K562 (cell line): Measurements from ENCODE around the gene IRF9. TPM values are rescaled to one million over a fixed set of nuclear protein-coding genes. Genes with fewer than 3 reads are reported as not detected.

Source experiments
- ATAC-seq: fragments of 200-7000 bp; cut with Tn5 transposase; 3 replicates; pipeline ENCODE4 v1.9.1; 2020; ENCODE audit warnings: moderate library complexity
- BruUV-seq: library from RNA; stranded (reverse); fragments of 400-500 nt; replicated peaks from 2 replicates; lab custom pipeline; 2021; lab: Mats Ljungman, UMichigan
- CTCF ChIA-PET: fragments of 300-600 bp; formaldehyde crosslinking; extraction: SDS; loops from one replicate; lab custom pipeline; 2021; ENCODE audit warnings: low intra/inter-chr PET ratio; lab: Yijun Ruan, JAX
- POLR2A ChIA-PET: fragments of 300-600, 350-650 bp; sonication (Branson Sonifier 250); formaldehyde crosslinking; extraction: SDS; loops from one replicate; lab custom pipeline; 2021; ENCODE audit warnings: antibody characterized with exemption, inconsistent platforms; lab: Yijun Ruan, JAX
- DNase-seq, 4 experiments: peaks; one replicate each; pipeline versions ENCODE4 v3.0.0 to v3.0.0-alpha.2; 2011 to 2018; ENCODE audit warnings: low spot score in 3 of 4, mixed read lengths in 3 of 4; ENCODE audit errors: extremely low read depth in 1 of 4
- FAIRE-seq: peaks from 2 replicates; lab custom pipeline; 2011; peaks lifted over from hg19 to GRCh38; lab: Jason Lieb, UNC
- H2AFZ ChIP-seq: 2 replicates; pipeline ENCODE4 v1.6.0; 2011; ENCODE audit warnings: low read depth, low read length, control low read depth, inconsistent platforms
- H3K27ac ChIP-seq: fragments of 200-600 bp; 3 replicates; pipeline ENCODE4 v1.8.0; 2011; ENCODE audit warnings: low read depth, mild to moderate bottlenecking, control low read depth, inconsistent platforms, low read length, moderate library complexity, mixed read lengths; ENCODE audit errors: extremely low read depth
- H3K27me3 ChIP-seq, 2 experiments: fragments of 300-600 bp in 1 of 2; 2 replicates in 1 of 2; 3 replicates in 1 of 2; pipeline versions ENCODE4 v1.6.0 to v1.8.0; 2011; ENCODE audit warnings: inconsistent platforms in 2 of 2, low read length in 2 of 2, mild to moderate bottlenecking in 1 of 2, mixed read lengths in 1 of 2, moderate library complexity in 1 of 2; ENCODE audit not compliant: control insufficient read depth in 2 of 2, insufficient read depth in 2 of 2
- H3K36me3 ChIP-seq: fragments of 300-600 bp; 3 replicates; pipeline ENCODE4 v1.8.0; 2011; ENCODE audit warnings: mild to moderate bottlenecking, low read length, inconsistent platforms; ENCODE audit not compliant: control insufficient read depth, insufficient read depth
- H3K4me1 ChIP-seq, 2 experiments: fragments of 200-600 bp in 1 of 2; replicated peaks in 1 of 2; 2 replicates in 1 of 2; 3 replicates in 1 of 2; pipeline versions ENCODE4 v1.5.1 to v1.8.0; 2011; ENCODE audit warnings: inconsistent platforms in 2 of 2, low read length in 2 of 2, mild to moderate bottlenecking in 1 of 2, mixed read lengths in 1 of 2, moderate library complexity in 1 of 2; ENCODE audit not compliant: control insufficient read depth in 2 of 2, insufficient read depth in 2 of 2
- H3K4me2 ChIP-seq: 2 replicates; pipeline ENCODE4 v1.6.1; 2011; ENCODE audit warnings: low read length, control low read depth, inconsistent platforms, mixed read lengths; ENCODE audit not compliant: insufficient read depth
- H3K4me3 ChIP-seq: fragments of 200-600 bp; sonication (generic), shearing (Covaris generic); 2 replicates; pipeline ENCODE4 v1.5.1; 2016; ENCODE audit warnings: control low read depth, inconsistent platforms
- H3K79me2 ChIP-seq: fragments of 200-600 bp; 3 replicates; pipeline ENCODE4 v1.8.0; 2011; ENCODE audit warnings: low read length, inconsistent platforms; ENCODE audit not compliant: control insufficient read depth, insufficient read depth
- H3K9ac ChIP-seq, 2 experiments: 2 replicates each; pipeline versions ENCODE4 v1.6.0 to v1.6.1; 2011; ENCODE audit warnings: low read depth in 2 of 2, low read length in 2 of 2, control low read depth in 1 of 2, inconsistent platforms in 1 of 2, mild to moderate bottlenecking in 1 of 2, mixed read lengths in 1 of 2; ENCODE audit not compliant: insufficient read depth in 1 of 2
- H3K9me1 ChIP-seq: one replicate; pipeline ENCODE4 v1.6.0; 2011; ENCODE audit warnings: inconsistent platforms, mild to moderate bottlenecking, low read length, moderate library complexity; ENCODE audit not compliant: control insufficient read depth, insufficient read depth
- H3K9me3 ChIP-seq: replicated peaks from 2 replicates; pipeline ENCODE4 v1.5.1; 2011; ENCODE audit warnings: low read depth, low read length, inconsistent platforms; ENCODE audit not compliant: control insufficient read depth, insufficient read depth
- H4K20me1 ChIP-seq: replicated peaks from 2 replicates; pipeline ENCODE4 v1.6.1; 2011; ENCODE audit warnings: low read length, inconsistent platforms, mixed read lengths; ENCODE audit not compliant: control insufficient read depth, insufficient read depth
- CHD4 ChIP-seq: fragments of 200-600 bp; sonication (generic); IDR thresholded peaks from 3 replicates; pipeline ENCODE4 v1.6.1; 2012; ENCODE audit warnings: low read depth, mild to moderate bottlenecking, mixed read lengths, low read length, inconsistent platforms; ENCODE audit not compliant: insufficient read depth, insufficient replicate concordance, poor library complexity, severe bottlenecking
- EP400 ChIP-seq: fragments of 450-650 bp; IDR thresholded peaks from 2 replicates; pipeline ENCODE4 v1.6.1; 2017; ENCODE audit warnings: antibody characterized with exemption, mild to moderate bottlenecking, moderate library complexity
- ETS1 ChIP-seq: conservative IDR thresholded peaks from 2 replicates; pipeline ENCODE4 v1.6.1; 2011; ENCODE audit warnings: low read depth, mild to moderate bottlenecking, low read length; ENCODE audit not compliant: control insufficient read depth
- KDM1A ChIP-seq, 2 experiments: fragments of 450-650 bp; IDR thresholded peaks; 2 replicates each; pipeline ENCODE4 v1.6.1; 2016; ENCODE audit warnings: mild to moderate bottlenecking in 2 of 2
- MAZ ChIP-seq, 2 experiments: fragments of 450-650 bp in 1 of 2; sonication (generic) in 1 of 2; formaldehyde crosslinking; IDR thresholded peaks in 1 of 2; conservative IDR thresholded peaks in 1 of 2; 2 replicates each; pipeline versions ENCODE4 v1.4.0 to v1.5.0; 2020; ENCODE audit warnings: mild to moderate bottlenecking in 1 of 2, missing genetic modification reagents in 1 of 2
- MCM5 ChIP-seq: fragments of 450-650 bp; IDR thresholded peaks from 2 replicates; pipeline ENCODE4 v1.6.1; 2016; ENCODE audit warnings: low read depth
- MLLT1 ChIP-seq, 2 experiments: fragments of 450-650 bp; IDR thresholded peaks; 2 replicates each; pipeline ENCODE4 v1.6.1; 2016
- MYC ChIP-seq, 2 experiments: fragments of 250-450 bp in 1 of 2; sonication (Bioruptor Pico) in 1 of 2; IDR thresholded peaks; 2 replicates each; pipeline versions ENCODE4 v1.5.1 to v1.6.1; 2012 to 2021; ENCODE audit warnings: low read depth in 2 of 2, borderline replicate concordance in 1 of 2, improper control_type of control experiment in 1 of 2, low read length in 1 of 2, mild to moderate bottlenecking in 1 of 2, moderate library complexity in 1 of 2
- PCBP1 ChIP-seq: fragments of 200-400 bp; formaldehyde crosslinking; IDR thresholded peaks from 2 replicates; pipeline ENCODE4 v1.6.1; 2018; ENCODE audit warnings: mild to moderate bottlenecking, low read depth, low read length; ENCODE audit not compliant: poor library complexity, severe bottlenecking
- SAP30 ChIP-seq: fragments of 200-600 bp; sonication (generic); IDR thresholded peaks from 2 replicates; pipeline ENCODE4 v1.6.1; 2012; ENCODE audit warnings: borderline replicate concordance, low read depth, mild to moderate bottlenecking, moderate library complexity, low read length, control low read depth, inconsistent platforms; ENCODE audit not compliant: insufficient read depth, poor library complexity, severe bottlenecking
- THRA ChIP-seq: fragments of 450-650 bp; IDR thresholded peaks from 2 replicates; pipeline ENCODE4 v1.6.1; 2017; ENCODE audit warnings: mild to moderate bottlenecking, moderate library complexity
- ZNF740 ChIP-seq, 3 experiments: fragments of 200-800 bp in 1 of 3; sonication (Bioruptor generic) in 1 of 3; sonication (generic) in 1 of 3; formaldehyde crosslinking in 1 of 3; IDR thresholded peaks; 2 replicates each; pipeline versions ENCODE4 v1.6.1 to v1.8.0; 2016 to 2022; ENCODE audit warnings: mild to moderate bottlenecking in 2 of 3, missing compliant biosample characterization in 2 of 3, missing genetic modification characterization in 2 of 3, missing genetic modification reagents in 1 of 3
- WGBS: fragments of 100-300 bp; shearing (Covaris generic); methylation state at CpG from one replicate; pipeline ENCODE4 v1.1.6; 2016; ENCODE audit warnings: low coverage, mixed read lengths; ENCODE audit not compliant: insufficient coverage; ENCODE audit errors: missing lambda C conversion rate; 5-methylcytosine and 5-hydroxymethylcytosine counted together
- in situ Hi-C: fragments of 300-500 bp; cut with MboI; formaldehyde crosslinking; loops from 4 replicates; pipeline ENCODE4 v1.15.0; 2018; ENCODE audit warnings: inconsistent platforms, mixed read lengths
- intact Hi-C: fragments of 100-400 bp; cut with micrococcal nuclease; formaldehyde crosslinking; loops from 2 replicates; pipeline ENCODE4 v1.14.2; 2022
- polyA plus RNA-seq, 8 experiments: library from polyadenylated mRNA; depleted of rRNA in 4 of 8; stranded (reverse) in 5 of 8; unstranded in 3 of 8; fragments of >200 nt; fragmentation: Nextera tagmentation in 2 of 8; fragmentation: Illumina TruSeq in 1 of 8; extraction: Ambion mirVana in 2 of 8; extraction: Trizol in 1 of 8; gene quantifications; 2 replicates each; pipeline versions ENCODE4 v1.2.1 to v1.2.3, GENCODE V29; 2011 to 2014; ENCODE audit warnings: inconsistent platforms in 1 of 8, missing spikeins in 1 of 8
- total RNA-seq, 7 experiments: library from RNA; depleted of rRNA in 6 of 7; stranded (reverse); fragments of >200 nt in 6 of 7; fragmentation: Illumina TruSeq in 2 of 7; extraction: Trizol in 2 of 7; gene quantifications; 2 replicates each; pipeline versions ENCODE4 v1.2.1 to v1.2.3, GENCODE V29; 2011 to 2021; ENCODE audit warnings: low replicate concordance in 1 of 7

Gene IRF9
- total and polyA plus RNA-seq, 9 of the 15 experiments (the other 6 are each of a cell fraction or from before 2014, with no cell fraction given): 0.79 to 14.8 (median 6.1) TPM

GRCh38 chr14:24146453-24146977 is 14.6 kb upstream of the IRF9 start, which contains the start of gene PSME2:
Gene PSME2, minus strand, starts transcription at chr14:24146610. Its CDS starts 29 bp downstream, at chr14:24146581.
- ChIA-PET POLR2A (interaction anchor here (0.6 to 2.2 kb wide), 12 partner anchors 9 to 377 kb away, joined by 3 to 6 read pairs (median 4); partner anchors contain the start of genes DCAF11, IRF9, NRL and TINF2), CTCF (no interaction called here)
- Histone ChIP-seq H3K4me2 (peak within 1 kb of the TSS; percentile 98), H2AFZ (peak within 1 kb of the TSS; percentile 84), H3K9me1 (peaks cover 5% of the 10 kb centered on the region), H3K27me3 (no peaks in the 10 kb centered on the region), H3K9ac (peak within 1 kb of the TSS; percentile 81 to 97), H3K36me3 (peaks cover 55% of the 10 kb centered on the region; the same call in 2 of the 3 replicates), H3K9me3 (no peaks in the 10 kb centered on the region), H3K79me2 (peaks cover 39% of the 10 kb centered on the region), H3K4me1 (peaks cover 33 to 46% of the 10 kb centered on the region in 2 experiments; a peak in 4 of 5 replicates), H3K27ac (peak within 1 kb of the TSS; percentile 72), H4K20me1 (no peaks in the 10 kb centered on the region), H3K4me3 (peak within 1 kb of the TSS; percentile 98)
- FAIRE-seq (peak; percentile 81), ATAC-seq (peak; percentile 88), DNase-seq (peak; percentile 85 to 95 (median 91))
- intact Hi-C loops (loop anchor here (2.0 to 10.0 kb wide), 2 partner anchors 32 to 52 kb away; partner anchors contain the start of genes DCAF11, NRL and PCK2), in situ Hi-C loops (no loop called here)
- WGBS: 0% methylated on average over 6 of the region's 25 CpGs
- no TSS peak for BruUV-seq
- no peak for TF ChIP-seq PCBP1
- TF ChIP-seq THRA: no peak
- TF ChIP-seq ZNF740 (CRISPR knock-in tag; IDR thresholded peaks at IDR 0.05): no peak
- no peak for TF ChIP-seq ZNF740 (tag; IDR thresholded peaks at IDR 0.05)
- TF ChIP-seq MYC (IDR thresholded peaks at IDR 0.05; ENCODE audit: low read depth, low read length): peak; percentile 60
- no peak for TF ChIP-seq MYC (CRISPR knock-in tag; IDR thresholded peaks at IDR 0.05; ENCODE audit: borderline replicate concordance, low read depth)
- TF ChIP-seq EP400: peak; percentile 35; the same call in 1 of the 2 replicates
- TF ChIP-seq SAP30: peak; percentile 66
- no peak for TF ChIP-seq CHD4
- TF ChIP-seq MCM5: no peak
- peak; percentile 52 to 84; a peak in 2 of 4 replicates for TF ChIP-seq MAZ (CRISPR knock-in tag; conservative IDR thresholded peaks at IDR 0.05 in 1 of 2, IDR thresholded peaks at IDR 0.05 in 1 of 2)
- TF ChIP-seq KDM1A (IDR thresholded peaks at IDR 0.05): no peak
- 0 out of 4 replicates have a peak, but pooled peaks of 1 of the 2 experiments have one; percentile 30 for TF ChIP-seq MLLT1 (IDR thresholded peaks at IDR 0.05)
- TF ChIP-seq ETS1: no peak; the same call in 1 of the 2 replicates
